ENCODE data around the gene CPB2.

- no peak for TF ChIP-seq CTCF (IDR thresholded peaks at IDR 0.05; ENCODE audit: low read length)
- no peak for TF ChIP-seq EZH2 (IDR thresholded peaks at IDR 0.05; ENCODE audit: borderline replicate concordance, low read length)
Observed at GRCh38 chr13:46012404-46012803, 92.4 kb downstream of the CPB2 start.

Measured in OCI-LY1 (cell line).